NCI-H1092 (cell line): ENCODE results near the gene AKR1C1.
"Not testable (repeated sequence)": the region's sequence is repeated elsewhere in the genome, so short reads cannot be mapped to it uniquely, and the experiment has no call there.

Experiments used
- DNase-seq: peaks from one replicate; lab custom pipeline; 2025; lab: John Stamatoyannopoulos, UW

The AKR1C1 gene

DNA sequence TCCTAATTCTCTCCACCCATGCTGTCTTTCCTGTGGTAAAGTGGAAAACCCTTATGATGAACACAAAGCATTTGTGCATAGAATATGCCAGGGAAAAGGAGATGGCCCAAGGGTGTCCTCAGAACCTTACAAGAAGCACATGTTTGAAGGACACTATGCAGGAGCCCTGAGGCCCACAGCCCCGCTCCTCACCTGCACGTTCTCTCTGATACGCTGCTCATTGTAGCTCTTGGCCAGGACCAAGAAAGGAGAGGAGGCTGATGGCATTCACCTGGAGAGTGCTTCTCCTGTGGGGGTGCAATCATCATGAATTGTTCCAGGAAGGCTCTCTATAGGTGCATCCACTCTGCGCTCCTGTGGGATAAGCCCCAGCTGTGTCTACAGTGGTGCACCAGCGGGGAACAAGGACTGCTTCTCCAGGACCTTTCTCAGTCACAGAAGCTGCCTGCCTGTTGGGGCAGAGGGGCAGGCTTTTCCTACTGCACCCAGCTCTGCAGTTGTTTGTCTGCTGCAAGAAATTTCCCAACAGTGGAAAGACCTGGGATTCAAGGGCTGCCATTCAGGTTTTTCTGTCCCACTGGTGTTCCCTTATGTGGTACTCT lies 20.5 kb downstream of the AKR1C1 start:
- DNase-seq = no peak

DNA sequence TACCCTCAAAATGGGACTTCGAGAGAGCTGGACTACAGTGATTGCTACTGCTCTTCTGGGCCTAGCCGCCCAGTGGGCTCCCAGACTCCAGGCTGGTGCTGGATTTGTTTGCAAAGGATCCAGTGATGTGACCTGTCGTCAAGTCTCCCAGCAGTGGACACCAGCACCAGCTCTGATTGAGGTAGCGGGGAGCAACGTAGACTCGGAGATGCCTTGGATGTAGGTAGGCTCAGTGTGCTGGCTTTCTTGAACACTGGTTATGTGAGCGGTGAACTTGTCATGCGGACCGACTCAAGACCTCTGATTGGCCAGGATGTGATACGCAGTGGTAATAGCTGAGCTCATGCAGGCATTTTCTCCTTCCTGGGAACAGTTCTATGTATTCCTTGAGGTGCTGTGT lies 21.0 kb downstream of the AKR1C1 start:
- DNase-seq = no peak

DNA sequence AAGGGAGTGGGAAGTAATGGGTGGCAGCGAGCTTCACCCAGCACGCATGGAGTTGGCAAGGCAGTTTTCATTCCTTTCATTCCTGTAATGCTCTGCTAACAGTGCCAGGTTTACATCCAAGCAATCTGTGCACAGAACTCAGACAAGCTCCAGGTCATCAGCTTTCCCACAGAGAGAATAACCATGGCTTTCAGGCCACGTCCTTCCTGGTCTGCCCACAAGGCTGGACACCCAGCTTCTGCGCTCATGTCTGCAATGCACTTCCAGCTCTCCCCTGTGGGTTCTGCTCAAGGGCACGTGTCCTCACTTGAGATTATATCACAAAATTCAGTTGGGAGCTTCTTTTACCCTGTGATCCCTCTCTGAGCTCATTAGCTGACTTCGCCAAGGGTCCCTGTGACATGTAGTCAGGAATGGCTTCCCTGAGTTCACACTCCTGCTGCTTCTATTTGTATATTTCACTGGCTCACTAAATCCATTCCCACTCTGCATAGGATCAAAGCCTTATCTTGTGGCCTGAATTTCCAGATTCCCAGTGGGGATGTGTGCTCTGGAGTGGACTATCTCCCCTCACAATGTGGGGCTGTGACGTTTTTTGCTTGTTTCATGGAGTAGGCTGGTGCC lies 21.9 kb downstream of the AKR1C1 start:
- DNase-seq = no peak

DNA sequence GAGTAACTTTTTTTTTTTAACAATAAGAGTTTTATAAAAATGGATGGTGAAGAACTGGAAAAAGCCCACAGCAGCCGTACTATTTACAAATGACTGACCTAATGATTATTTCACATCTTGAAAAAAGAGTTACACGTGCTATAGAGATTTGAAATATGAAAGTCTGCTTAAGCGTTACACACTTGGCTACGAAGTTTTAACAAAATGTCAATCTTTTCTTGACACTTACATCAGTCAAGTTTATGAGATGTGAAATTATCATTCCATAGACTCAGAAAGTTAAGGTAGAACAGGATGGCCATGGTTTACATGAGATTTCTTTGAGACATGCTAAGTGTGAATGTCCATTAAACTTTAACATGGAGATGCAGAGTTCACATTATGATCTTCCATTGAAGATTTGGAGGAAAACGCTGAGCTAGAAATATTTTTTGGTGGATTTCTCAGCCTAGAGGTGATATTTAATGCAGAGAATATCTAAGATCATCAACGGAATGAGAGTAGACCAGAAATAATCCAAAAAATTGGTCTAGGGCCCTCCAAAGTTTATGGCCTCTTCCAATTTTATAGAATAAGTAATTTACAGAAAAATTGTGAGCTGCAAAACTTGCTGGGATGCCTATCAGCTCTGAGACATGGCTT lies 24.9 kb downstream of the AKR1C1 start:
- DNase-seq = not testable (repeated sequence)

DNA sequence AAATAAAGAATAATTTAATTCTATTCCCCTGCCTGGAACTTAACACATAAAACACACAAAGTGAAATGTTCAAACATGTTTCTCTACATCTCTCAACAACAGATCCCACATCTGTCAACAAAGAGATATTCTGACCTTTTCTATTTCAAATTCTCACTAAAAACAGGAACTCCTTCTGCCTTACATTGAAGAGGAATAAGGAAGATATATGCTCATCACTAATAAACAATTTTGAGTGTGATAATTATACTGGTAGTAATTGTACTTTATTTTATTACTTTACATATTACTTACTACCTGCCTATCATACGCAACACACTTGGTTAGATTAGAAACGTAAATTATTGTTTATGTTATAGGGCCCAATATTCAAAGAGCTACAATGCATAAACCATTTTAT lies 27.0 kb downstream of the AKR1C1 start:
- DNase-seq = no peak

DNA sequence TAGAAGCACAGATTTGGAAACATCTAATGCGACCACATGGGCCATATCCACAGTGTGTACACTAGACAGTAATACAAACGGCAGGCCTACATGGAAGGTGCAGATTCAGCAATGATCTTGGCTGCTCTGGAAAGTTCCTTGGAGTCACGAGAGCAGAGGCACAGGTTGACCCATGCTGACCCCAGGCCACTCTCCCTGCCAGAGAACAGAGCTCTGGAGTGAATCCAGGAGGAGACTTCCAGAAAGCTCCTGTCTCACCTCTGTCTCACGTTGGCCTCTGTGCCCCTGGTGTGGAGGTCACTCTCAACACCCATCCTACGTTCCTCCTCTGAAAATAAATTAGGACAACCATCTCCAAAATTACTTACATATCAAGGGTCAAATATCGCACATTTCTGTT lies 28.2 kb downstream of the AKR1C1 start:
- not testable (repeated sequence) for DNase-seq

DNA sequence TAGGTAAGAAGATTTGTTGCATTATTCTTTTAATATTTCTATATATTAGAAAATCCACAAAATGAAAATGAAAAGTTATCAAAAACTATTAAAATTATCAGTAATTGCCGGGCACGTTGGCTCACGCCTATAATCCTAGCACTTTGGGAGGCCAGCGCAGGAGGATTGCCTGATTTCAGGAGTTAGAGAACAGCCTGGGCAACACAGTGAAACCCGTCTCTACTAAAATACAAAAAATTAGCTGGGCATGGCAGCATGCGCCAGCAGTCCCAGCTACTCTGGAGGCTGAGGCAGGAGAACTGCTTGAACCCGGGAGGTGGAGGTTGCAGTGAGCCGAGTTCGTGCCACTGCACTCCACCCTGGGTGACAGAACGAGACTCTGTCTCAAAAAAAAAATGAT lies 29.3 kb downstream of the AKR1C1 start:
- DNase-seq = not testable (repeated sequence)

DNA sequence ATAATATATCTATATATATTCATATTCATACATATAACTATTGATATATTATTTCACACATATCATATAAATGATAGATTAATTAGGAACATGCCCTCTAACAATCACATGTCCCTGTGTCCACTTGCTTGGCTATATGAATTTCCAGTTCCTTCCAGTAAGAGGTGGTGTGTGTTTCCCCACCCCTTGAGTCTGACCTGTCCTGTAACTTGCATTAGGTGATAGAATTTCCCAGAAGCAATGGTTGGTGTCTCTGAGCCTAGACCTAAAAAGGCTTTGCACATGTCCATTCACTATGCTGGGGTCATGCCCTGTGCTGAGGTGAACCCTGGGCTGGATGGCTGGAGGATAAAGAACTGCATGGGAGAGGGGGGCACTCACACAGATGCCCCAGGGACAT lies 31.0 kb downstream of the AKR1C1 start:
- not testable (repeated sequence) for DNase-seq

DNA sequence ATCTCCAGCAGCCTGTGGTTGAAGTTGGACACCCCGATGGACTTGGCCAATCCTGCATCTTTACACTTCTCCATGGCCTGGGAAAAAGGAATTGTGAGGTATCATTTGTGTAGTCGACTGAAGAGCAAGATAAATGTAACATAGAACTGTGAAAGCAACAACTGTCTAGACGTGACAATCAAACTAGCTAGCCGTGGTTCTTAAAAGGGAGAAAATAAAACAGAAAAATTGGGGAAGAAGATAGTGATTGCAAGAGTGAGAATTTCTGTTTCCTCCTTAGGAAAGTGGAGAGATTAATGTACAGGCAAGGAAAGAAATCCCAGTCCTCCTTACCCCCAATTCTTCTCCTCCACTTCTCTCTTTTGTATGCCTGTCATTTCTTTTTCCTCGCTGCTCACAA lies 35.5 kb downstream of the AKR1C1 start:
- no peak for DNase-seq

DNA sequence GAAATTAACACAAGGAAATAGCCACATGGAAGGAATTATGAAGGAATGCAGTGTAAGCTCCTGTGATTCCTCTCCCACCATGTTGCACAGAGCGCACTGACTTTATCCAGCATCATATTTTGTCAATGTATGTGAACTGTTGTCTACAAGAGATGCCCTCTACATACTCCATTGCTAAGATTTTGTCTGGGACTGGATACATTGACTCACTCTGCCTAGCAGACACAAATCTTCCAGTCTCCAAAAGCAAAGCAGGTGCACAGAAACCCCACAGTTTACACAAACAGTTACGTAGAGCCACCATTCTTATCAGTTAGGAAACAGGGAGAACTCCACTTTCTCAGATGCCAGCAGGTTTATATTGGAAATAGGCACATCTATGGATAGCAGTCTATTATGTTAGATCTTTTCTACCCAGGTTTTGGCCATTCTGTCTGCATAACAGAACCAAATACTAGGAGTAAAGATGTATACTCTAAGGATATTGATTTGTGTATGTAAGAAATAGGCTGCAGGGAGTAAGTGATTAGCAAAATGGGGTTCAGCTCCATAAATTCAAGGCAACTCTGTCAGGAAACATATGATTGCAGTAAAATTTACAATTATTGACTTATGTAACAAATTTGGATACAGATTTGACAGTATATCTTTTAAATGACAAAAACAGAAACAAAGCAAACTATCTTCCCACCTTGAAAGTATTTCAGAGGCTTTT lies 39.0 kb downstream of the AKR1C1 start:
- DNase-seq = no peak

DNA sequence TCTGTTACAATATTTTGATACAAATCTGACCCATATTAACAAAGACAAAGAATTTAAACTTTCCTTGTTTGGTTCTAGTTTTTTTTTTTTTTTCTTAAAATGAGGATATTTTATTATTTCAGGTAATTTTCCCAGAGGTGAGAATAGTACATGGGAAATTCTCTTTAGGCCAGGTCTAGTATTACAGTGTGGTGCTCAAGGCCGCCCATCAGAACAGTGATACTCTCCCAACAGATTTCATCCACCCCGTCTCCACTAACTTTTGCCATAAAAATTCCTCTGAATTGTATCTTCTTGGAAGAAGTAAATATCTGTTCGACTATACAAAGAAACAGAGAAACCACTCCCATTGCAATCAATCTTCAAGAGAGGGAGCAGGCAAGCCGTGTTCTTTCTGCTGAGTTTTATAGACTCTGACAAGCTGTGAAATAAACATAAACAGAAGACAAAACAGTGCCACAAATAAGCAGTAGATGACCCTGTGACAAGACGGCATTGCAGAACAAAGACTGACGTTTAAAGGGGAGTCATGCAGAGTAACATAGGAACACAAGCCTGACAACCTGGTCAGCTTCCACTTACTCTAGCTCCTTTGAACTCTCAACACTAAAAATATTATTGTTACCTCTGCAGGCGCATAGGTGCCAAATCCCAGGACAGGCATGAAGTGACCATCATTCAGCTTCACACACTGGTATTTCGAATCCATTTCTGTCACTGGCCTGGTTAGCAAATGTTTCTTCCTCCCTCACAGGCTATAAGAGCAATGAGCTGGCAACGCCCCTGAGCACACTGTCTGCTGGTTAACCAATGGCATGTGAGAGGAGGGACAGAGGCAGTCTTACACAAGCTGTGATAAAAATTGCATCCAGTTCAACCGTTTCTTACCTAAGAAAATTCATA lies 40.2 kb downstream of the AKR1C1 start, which contains the start of gene AKR1C2:
AKR1C2 (minus strand) TSS at position 731 of the 903 bp plus-strand sequence; CDS start at position 709, 22 bp downstream.
- not testable (repeated sequence) for DNase-seq

DNA sequence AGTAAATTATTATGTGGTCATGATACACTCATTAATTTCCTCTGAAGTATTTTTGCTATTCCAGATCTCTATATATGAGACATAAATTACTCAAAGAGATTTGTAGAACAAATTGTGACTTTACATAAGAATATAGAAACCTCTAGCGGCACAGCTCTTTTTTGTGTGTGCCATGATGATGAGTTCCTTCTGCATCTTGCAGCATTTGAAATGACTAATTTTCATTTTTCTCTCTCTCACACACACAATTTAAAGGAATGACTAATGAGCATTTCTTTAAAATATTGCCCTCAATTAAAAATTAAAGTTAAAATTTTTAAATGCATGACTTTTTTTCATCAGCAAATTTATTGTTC lies 40.8 kb downstream of the AKR1C1 start:
- not testable (repeated sequence) for DNase-seq

DNA sequence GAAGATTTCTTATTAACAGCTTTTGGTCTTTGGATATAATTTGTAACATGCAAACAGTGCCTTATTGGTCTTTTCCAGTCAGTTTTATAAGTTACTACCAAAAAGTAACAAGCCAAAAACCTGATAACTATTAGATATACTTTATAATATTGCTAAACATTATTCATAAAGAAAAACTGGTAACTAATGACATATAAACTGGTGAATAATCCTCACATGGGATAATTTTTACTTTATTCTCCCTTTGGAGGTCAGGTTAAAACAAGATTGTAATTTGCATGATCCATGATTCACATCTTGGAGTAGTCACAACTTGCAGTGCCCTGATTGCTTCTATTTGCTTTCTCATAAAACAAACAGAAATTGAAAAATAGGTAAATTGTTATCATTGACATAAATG lies 41.3 kb downstream of the AKR1C1 start:
- not testable (repeated sequence) for DNase-seq

DNA sequence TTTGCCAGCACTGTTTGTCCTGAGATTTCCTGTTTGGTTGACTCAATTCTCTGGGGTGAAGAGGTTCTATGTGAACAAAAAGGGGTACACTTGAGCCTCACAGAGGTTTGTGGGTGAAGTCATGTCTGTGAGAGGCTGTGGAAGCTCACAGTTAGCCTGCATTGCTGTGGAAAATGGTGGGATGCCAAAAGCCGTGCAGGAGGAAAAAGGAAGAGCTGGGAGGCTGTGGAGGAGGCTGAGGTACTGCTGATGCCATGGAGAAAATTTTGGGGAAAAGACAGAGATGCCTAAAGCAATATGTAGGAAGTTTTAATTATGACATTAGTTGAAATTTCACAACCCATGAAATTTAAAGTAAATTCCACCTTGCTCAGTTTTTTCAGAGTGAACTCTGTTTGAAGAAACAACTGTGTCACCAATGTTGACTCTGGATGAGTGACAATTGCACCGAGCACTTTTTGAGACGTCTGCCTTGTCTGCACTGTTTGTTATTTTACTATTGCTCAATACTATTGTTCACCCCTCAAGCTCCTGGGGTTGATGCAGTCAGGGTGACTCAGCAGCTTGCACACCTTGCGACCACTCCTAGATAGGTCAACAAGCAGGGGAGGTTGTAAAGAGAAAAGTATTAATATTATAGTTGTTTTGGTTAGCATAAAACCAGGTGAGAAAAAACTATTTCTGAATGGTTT lies 45.8 kb downstream of the AKR1C1 start:
- DNase-seq = not testable (repeated sequence)

DNA sequence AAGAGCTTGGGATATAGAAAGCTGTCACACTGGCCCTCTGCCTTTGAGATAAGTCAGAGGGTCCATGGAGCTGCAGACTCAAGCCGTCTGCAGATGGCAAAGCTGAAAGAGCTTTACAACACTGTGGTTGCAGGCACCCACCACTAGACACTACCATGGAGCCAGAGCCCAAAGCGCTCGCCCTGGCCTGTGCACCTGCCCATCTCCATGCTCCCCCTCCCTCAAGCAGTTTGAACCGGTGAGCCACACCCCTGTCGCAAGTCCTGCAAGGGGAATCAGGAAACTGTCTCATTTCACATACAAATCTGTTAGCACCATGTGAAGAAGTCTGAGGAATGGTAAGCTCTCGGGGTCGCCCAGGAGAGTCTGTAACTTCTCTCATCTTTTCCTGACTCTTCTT lies 46.8 kb downstream of the AKR1C1 start:
- DNase-seq = not testable (repeated sequence)

DNA sequence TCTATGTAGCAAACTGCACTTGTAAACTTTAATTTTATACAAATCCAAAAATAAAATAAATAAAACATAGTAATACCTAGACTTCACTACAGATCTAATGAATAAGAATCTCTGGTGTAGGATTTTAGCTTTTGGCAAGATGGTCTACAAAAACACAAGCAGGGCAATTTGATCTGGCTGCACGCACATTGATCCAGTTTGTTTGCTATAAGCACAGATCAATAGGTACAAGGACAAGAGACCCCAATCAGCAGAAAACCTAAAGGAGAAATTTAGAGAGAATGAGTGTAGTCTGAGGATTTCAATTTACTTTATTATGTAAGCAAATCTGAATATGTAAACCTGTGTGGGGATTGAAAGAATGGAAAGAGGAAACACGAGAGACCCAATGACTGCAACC lies 48.2 kb downstream of the AKR1C1 start:
- not testable (repeated sequence) for DNase-seq

DNA sequence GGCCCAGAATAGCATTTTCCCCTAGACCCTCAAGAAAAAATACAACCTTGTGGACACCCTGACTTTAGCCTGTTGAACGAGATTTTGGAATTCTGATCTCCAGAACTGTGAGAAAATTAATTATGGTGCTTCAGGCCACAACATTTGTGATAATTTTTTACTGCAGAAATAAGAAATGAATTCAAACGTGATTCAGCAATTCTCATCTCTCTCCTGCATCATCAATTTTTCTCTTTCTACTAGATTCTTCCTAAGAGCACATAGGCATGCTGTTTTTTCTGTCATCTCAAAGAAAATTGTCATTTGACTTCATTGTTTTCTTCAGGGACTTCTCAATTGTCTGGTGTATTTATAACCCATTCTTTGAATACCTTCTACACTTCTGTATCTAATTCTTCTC lies 49.4 kb downstream of the AKR1C1 start:
- DNase-seq = no peak

DNA sequence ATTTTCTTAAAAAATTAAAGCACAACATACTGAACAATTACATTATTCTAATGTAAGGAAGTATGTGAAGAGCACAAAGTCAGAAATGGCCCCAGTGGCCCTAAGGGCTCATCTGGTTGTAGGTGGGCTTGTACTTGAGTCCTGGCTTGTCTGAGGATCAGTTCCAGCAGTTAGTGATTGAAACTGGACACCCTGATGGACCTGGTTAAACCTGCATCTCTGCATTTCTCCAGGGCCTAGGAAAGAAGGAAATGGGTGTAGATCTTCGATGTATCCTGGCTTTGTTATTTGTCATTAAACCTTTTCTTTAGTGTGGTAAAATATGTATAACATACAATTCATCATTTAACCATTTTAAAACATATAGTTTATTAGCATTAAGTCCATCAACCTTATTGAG lies 50.2 kb downstream of the AKR1C1 start:
- DNase-seq = no peak

DNA sequence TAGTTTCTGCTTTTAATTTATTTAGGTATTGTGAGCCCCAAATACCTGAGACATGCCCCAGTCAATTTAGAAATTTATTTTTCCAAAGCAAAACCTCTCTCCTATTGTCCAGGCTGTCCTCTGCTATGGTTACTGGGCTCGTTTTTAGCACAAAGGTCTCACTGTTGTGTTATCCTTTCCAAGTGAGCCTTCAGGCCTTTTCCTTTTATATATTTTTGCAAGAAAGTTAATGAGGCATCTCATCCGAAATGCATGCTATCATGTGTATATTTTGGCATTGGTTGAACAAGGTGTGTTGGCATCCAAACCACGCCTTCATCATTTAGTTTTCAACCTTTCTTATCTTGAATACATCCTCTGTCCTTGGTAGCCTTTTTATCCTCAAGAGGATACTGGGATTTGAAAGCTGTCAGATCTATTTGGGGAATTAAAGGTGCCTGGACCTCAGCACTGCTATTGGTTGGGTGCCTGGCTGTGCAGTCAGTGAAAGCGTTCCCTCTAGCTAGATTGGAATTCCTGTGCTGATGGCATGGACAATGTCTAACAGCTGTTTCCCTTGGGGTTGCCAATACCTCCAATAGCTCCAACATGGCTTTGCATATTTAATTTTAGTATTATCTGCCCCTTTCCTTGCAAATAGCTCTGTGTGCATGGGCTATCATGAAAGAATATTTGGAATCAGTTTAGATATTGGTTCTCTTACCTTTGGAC lies 51.1 kb downstream of the AKR1C1 start:
- not testable (repeated sequence) for DNase-seq

DNA sequence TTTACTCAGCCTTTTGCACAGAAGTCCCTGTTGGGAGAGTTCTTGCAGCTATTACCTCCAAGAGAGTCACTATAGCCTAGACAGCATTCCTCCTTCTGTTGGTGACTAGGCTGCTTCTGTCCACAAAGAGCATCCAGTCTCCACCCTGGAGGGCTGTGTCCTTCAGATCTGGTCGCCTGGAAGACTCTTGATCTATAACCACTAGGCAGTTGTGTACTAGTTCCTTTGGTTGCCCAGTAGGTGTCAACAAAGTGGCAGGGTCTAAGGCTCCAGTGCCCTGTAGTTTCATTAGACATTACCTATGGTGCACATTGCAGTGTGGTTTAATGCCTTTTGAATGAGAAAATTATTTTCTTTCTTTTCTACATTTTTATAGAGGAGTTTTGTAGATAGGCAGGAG lies 51.7 kb downstream of the AKR1C1 start:
- DNase-seq = no peak

DNA sequence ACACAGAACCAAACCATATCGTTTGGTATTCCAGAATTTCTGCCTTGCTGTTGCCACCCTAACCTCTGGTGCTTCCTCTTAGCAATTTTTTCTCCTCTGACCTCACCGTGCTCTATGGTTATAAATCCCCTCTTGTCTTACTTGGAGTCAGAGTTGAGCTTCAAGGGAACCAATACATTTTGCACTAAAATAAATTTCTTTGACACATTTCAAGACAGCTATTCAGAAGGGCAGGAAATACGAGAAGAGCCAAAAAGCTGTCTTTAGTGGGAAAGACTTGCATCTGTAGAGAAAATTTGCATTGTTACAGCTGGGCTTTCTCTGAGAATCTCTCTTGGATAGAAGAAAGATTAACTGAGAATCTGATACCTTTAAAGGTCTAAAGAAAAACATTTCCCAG lies 54.9 kb downstream of the AKR1C1 start:
- DNase-seq = no peak
